OCI-LY3 (cell line): ENCODE results near the gene ARHGAP28.
"Not testable (repeated sequence)": the region's sequence is repeated elsewhere in the genome, so short reads cannot be mapped to it uniquely, and the experiment has no call there.

Experiments used
- H2AFZ ChIP-seq: fragments of 200-600, 300-600 bp; shearing (Covaris generic); 2 replicates; pipeline ENCODE4 v1.6.0; 2014; ENCODE audit warnings: antibody characterized with exemption, low read depth, low read length
- H3K27ac ChIP-seq: fragments of 200-600, 300-600 bp; sonication (generic); 2 replicates; pipeline ENCODE4 v1.5.1; 2014; ENCODE audit warnings: mild to moderate bottlenecking, low read length, moderate library complexity, mixed read lengths
- H3K27me3 ChIP-seq: fragments of 200-600, 300-600 bp; sonication (generic); 2 replicates; pipeline ENCODE4 v1.6.1; 2014; ENCODE audit warnings: low read depth, low read length, mixed read lengths
- H3K36me3 ChIP-seq: fragments of 200-600, 300-600 bp; sonication (generic); replicated peaks from 2 replicates; pipeline ENCODE3; 2014; ENCODE audit warnings: low read depth, low read length, mixed read lengths
- H3K4me1 ChIP-seq: fragments of 300-600, 200-600 bp; sonication (generic); 2 replicates; pipeline ENCODE4 v1.6.1; 2014; ENCODE audit warnings: low read length, mixed read lengths
- H3K4me2 ChIP-seq: fragments of 200-600, 300-600 bp; sonication (generic); 2 replicates; pipeline ENCODE4 v1.6.1; 2014; ENCODE audit warnings: low read length, mixed read lengths
- H3K4me3 ChIP-seq: fragments of 300-600, 200-600 bp; sonication (generic); 2 replicates; pipeline ENCODE4 v1.5.1; 2014; ENCODE audit warnings: antibody characterized with exemption, mild to moderate bottlenecking, low read length, moderate library complexity
- H3K79me2 ChIP-seq: fragments of 300-600, 200-600 bp; shearing (Covaris generic); 2 replicates; pipeline ENCODE4 v1.6.1; 2014; ENCODE audit warnings: mild to moderate bottlenecking, low read length, mixed read lengths
- H3K9ac ChIP-seq: fragments of 300-600, 200-600 bp; shearing (Covaris generic); 2 replicates; pipeline ENCODE4 v1.6.0; 2014; ENCODE audit warnings: mild to moderate bottlenecking, low read length, moderate library complexity
- H3K9me3 ChIP-seq: fragments of 200-600, 300-600 bp; shearing (Covaris generic); 2 replicates; pipeline ENCODE4 v1.6.1; 2014; ENCODE audit warnings: low read length, mixed read lengths; ENCODE audit not compliant: insufficient read depth
- H4K20me1 ChIP-seq: fragments of 200-600, 300-600 bp; sonication (generic); 2 replicates; pipeline ENCODE4 v1.6.1; 2016; ENCODE audit warnings: low read length, mixed read lengths; ENCODE audit not compliant: insufficient read depth
- EZH2phosphoT487 ChIP-seq: fragments of 200-600 bp; shearing (Covaris generic); IDR thresholded peaks from 2 replicates; pipeline ENCODE4 v1.6.1; 2018; ENCODE audit warnings: antibody characterized with exemption, mixed run types, low read depth
- TF ChIP-seq, protein P1 (sequence below): fragments of 200-600, 300-600 bp; sonication (generic); IDR thresholded peaks from 2 replicates; pipeline ENCODE4 v1.5.1; 2014; ENCODE audit warnings: antibody characterized with exemption, low read length, low read depth

ARHGAP28 gene

DNA sequence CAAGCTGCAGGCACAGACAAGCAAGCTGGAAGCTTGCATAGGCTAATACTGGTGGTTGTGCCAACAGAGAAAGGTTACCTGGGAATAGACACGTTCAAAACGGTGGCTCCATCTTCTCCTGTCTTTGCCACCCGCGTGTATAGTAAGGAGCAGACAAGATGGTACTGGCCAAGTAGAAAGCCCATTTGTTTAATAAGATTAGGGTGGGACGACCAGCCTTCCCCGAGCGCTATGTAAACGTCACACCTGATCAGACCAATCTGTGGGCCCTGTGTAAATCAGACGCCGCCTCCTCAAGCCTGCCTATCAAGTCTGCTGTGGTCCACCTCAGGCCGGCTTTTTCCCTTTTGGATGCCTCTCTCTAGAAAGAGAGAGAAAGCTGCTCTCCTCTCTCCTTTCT, 198.8 kb downstream of the ARHGAP28 start:
- H3K4me3 ChIP-seq, result no peak overlapping the region
- no peak overlapping the region for H3K4me2 ChIP-seq
- H3K4me1 ChIP-seq, result no peaks in the 10 kb centered on the region
- H3K9me3 ChIP-seq, result no peaks in the 10 kb centered on the region
- H3K9ac ChIP-seq, result no peak overlapping the region
- no peaks in the 10 kb centered on the region for H3K27me3 ChIP-seq
- TF ChIP-seq EZH2phosphoT487, result no peak
- TF ChIP-seq, protein P1, sequence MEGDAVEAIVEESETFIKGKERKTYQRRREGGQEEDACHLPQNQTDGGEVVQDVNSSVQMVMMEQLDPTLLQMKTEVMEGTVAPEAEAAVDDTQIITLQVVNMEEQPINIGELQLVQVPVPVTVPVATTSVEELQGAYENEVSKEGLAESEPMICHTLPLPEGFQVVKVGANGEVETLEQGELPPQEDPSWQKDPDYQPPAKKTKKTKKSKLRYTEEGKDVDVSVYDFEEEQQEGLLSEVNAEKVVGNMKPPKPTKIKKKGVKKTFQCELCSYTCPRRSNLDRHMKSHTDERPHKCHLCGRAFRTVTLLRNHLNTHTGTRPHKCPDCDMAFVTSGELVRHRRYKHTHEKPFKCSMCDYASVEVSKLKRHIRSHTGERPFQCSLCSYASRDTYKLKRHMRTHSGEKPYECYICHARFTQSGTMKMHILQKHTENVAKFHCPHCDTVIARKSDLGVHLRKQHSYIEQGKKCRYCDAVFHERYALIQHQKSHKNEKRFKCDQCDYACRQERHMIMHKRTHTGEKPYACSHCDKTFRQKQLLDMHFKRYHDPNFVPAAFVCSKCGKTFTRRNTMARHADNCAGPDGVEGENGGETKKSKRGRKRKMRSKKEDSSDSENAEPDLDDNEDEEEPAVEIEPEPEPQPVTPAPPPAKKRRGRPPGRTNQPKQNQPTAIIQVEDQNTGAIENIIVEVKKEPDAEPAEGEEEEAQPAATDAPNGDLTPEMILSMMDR, result no peak
- H4K20me1 ChIP-seq, result no peaks in the 10 kb centered on the region
- no peaks in the 10 kb centered on the region for H3K36me3 ChIP-seq
- H3K27ac ChIP-seq, result no peak overlapping the region
- H3K79me2 ChIP-seq, result no peaks in the 10 kb centered on the region
- H2AFZ ChIP-seq, result no peak overlapping the region

DNA sequence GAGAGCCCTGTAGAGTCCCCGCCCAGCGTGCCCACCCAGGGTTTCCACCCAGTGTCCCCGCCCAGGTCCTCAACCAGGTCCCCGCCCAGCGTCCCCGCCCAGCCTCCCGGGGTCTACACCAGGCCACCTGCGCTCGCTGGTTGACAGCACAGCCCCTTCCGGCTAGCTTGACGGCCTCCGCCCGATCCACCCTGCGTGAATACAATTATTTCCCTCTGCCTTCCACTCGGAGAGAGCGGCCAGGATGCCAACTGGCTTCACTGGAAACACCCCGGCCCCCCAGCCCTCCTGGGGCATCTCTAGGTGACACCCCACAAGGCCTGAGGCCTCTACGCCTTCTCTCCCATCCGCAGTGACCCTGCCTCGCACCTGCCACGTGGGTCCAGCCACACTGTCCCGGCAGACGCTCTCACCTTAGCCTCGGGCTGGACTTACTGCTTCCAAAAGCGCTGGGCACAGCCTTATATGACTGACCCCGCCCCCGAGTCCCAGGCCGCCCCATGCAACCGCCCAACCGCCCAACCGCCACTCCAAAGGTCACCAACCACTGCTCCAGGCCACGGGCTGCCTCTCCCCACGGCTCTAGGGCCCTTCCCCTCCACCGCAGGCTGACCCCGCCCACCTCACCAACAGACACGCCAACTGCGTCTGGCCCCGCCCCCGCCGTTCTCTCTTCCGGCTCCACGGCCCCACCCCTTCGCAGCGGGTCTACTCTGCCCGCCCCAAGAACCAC, 200.0 kb downstream of the ARHGAP28 start:
- H3K4me2 ChIP-seq, result no peak overlapping the region

DNA sequence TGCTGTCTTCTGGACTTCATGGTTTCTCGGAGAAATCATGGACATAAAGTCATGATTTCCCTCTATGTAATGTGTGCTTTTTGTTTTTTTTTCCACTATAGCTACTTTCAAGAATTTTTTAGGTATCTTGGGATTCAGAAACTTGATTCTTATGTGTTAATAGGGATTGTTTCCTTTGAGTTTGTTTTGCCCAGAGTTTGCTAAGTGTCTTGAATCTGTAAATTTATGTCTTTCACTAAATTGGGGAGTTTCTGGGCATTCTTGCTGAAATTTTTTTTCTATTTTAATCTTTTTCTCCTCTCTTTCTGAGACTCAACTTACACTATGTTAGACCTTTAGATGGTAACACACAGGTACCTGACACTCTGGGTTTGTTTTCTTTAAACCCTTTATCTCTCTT, 205.3 kb downstream of the ARHGAP28 start:
- no peak overlapping the region for H3K4me3 ChIP-seq
- H3K27ac ChIP-seq, result no peak overlapping the region
- H3K36me3 ChIP-seq, result no peaks in the 10 kb centered on the region
- no peaks in the 10 kb centered on the region for H3K9me3 ChIP-seq
- no peaks in the 10 kb centered on the region for H4K20me1 ChIP-seq
- no peaks in the 10 kb centered on the region for H3K79me2 ChIP-seq
- H3K27me3 ChIP-seq, result no peaks in the 10 kb centered on the region
- H2AFZ ChIP-seq, result no peak overlapping the region
- no peak overlapping the region for H3K4me2 ChIP-seq
- TF ChIP-seq, protein P1, result no peak
- no peak for TF ChIP-seq EZH2phosphoT487
- no peak overlapping the region for H3K9ac ChIP-seq
- no peaks in the 10 kb centered on the region for H3K4me1 ChIP-seq

More for the DNA sequence above, 200.0 kb downstream of the ARHGAP28 start:
- H3K9ac ChIP-seq, result no peak overlapping the region
- no peak overlapping the region for H3K27ac ChIP-seq
- no peaks in the 10 kb centered on the region for H4K20me1 ChIP-seq
- TF ChIP-seq, protein P1, result no peak
- no peak for TF ChIP-seq EZH2phosphoT487
- no peaks in the 10 kb centered on the region for H3K36me3 ChIP-seq
- no peaks in the 10 kb centered on the region for H3K27me3 ChIP-seq
- no peaks in the 10 kb centered on the region for H3K9me3 ChIP-seq
- no peak overlapping the region for H2AFZ ChIP-seq
- H3K79me2 ChIP-seq, result no peaks in the 10 kb centered on the region
- H3K4me3 ChIP-seq, result no peak overlapping the region
- no peaks in the 10 kb centered on the region for H3K4me1 ChIP-seq

DNA sequence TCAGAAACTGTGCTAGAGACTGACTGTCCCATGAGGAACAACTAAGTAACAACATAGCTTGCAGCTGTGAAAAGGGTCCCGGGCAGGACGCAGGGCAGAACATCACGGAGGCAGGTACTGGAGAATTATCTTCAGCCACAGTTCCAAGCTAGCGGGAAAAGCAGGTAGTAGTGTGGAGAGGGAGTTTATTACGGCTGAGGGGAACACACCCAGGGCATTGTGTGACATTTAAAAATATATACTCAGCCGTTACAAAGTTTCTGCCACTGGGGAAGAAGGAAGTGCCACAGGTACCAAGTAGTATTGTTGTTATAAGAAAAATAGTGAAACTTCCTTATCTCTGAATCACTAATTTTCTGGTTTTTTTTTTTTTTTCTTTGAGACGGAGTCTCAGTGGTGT, 208.5 kb downstream of the ARHGAP28 start:
- TF ChIP-seq, protein P1, result no peak
- TF ChIP-seq EZH2phosphoT487, result no peak
- no peaks in the 10 kb centered on the region for H3K9me3 ChIP-seq
- H3K27me3 ChIP-seq, result no peaks in the 10 kb centered on the region
- H3K4me3 ChIP-seq, result no peak overlapping the region
- no peaks in the 10 kb centered on the region for H3K4me1 ChIP-seq
- no peak overlapping the region for H3K9ac ChIP-seq
- no peak overlapping the region for H3K4me2 ChIP-seq
- no peak overlapping the region for H2AFZ ChIP-seq
- H3K27ac ChIP-seq, result no peak overlapping the region
- no peaks in the 10 kb centered on the region for H3K79me2 ChIP-seq
- no peaks in the 10 kb centered on the region for H4K20me1 ChIP-seq
- no peaks in the 10 kb centered on the region for H3K36me3 ChIP-seq

DNA sequence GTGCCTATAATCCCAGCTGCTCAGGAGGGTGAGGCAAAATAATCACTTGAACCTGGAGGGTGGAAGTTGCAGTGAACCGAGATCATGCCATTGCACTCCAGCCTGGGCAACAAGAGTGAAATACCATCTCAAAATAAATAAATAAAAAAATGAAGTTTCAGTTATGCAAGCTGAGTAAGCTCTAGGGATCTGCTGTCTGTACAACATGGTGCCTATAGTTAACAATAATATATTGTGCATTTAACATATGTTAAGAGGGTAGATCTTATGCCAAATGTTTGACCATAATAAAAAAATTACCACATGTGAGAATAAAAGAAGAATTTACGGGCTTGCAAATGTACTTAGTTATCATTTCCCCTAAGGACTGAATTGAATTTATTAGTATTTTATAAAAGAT, 208.9 kb downstream of the ARHGAP28 start:
- not testable (repeated sequence) for H3K4me2 ChIP-seq, H3K9ac ChIP-seq, H3K9me3 ChIP-seq, H3K4me3 ChIP-seq, H3K27me3 ChIP-seq, H3K27ac ChIP-seq, H3K4me1 ChIP-seq, H4K20me1 ChIP-seq, H3K79me2 ChIP-seq, H2AFZ ChIP-seq, H3K36me3 ChIP-seq
